NCI-H128 (cell line): ENCODE results near the gene SPTY2D1.
"Not testable (repeated sequence)": the region's sequence is repeated elsewhere in the genome, so short reads cannot be mapped to it uniquely, and the experiment has no call there.

ENCODE experiments used
- DNase-seq: peaks from one replicate; lab custom pipeline; 2025; ENCODE audit not compliant: unreplicated experiment; lab: John Stamatoyannopoulos, UW

SPTY2D1 gene, protein sequence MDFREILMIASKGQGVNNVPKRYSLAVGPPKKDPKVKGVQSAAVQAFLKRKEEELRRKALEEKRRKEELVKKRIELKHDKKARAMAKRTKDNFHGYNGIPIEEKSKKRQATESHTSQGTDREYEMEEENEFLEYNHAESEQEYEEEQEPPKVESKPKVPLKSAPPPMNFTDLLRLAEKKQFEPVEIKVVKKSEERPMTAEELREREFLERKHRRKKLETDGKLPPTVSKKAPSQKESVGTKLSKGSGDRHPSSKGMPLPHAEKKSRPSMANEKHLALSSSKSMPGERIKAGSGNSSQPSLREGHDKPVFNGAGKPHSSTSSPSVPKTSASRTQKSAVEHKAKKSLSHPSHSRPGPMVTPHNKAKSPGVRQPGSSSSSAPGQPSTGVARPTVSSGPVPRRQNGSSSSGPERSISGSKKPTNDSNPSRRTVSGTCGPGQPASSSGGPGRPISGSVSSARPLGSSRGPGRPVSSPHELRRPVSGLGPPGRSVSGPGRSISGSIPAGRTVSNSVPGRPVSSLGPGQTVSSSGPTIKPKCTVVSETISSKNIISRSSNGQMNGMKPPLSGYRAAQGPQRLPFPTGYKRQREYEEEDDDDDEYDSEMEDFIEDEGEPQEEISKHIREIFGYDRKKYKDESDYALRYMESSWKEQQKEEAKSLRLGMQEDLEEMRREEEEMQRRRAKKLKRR

DNA sequence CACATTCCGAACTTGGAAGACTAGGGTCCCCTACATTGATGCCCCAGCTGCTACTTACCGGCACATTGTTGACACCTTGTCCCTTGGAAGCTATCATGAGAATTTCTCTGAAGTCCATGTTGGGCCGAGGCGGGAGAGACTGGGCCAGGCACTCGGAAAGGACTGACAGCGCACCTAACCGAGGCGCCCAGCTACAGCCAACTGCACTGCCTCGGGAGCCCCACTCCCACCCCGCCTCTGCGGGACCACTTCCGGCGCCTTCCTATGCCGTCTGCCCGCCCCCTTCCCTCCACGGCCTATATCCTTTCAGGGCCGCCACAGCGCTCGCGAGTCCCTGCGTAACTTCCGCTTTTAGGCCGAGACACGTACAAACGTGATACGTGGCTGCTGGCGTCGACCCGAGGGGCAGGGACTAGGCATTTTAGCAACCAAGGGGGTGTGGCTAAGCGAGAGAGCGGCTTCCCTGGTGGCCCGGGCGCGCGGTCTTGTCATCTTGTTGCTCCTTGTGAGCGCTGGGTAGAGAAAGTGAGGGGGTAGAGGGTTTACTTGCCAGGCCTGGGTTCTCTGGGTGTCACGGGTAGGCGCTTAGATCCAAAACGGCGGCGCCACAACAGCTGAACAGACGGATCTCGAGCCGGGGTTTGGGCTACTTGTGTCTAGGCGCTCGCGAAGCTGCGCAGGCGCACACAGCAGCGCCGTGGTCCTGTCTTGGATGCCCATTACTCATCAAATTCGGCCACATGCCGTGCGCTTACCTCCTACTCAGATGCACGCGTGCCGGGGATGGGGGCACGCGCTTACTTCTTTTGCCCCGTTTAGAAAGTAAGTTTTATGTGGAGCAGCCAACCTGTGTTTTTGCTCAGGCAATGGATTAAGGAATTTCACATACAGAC lies at the start of gene SPTY2D1:
TSS of gene SPTY2D1 (minus strand) at position 203 of the 893 bp plus-strand sequence. CDS start at position 118, 85 bp downstream.
- peak; percentile 95 for DNase-seq

GRCh38 chr11:18682466-18682865 lies 48.3 kb upstream of the SPTY2D1 start:
- no peak for DNase-seq

GRCh38 chr11:18681949-18682348 lies 47.8 kb upstream of the SPTY2D1 start:
- DNase-seq = not testable (repeated sequence)

DNA sequence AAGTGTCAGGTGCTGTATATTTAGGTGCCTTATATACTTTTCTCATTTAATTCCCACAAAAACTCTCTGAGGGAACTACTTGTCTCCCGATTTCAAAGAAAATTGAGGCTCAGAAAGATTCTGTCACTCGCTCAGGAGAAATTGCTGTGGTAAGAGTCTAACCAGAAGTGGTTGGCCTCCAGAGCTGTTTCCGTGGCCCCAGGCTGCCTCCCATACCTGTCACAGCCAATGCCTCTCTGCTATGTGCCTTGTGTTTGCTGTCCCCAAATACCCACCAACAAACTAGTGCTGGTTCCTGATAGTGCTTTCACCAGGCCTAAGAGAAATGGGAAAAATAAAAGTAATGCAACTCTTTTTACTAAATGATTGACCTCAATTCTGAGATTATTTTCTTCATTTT lies 43.4 kb upstream of the SPTY2D1 start:
- no peak for DNase-seq

DNA sequence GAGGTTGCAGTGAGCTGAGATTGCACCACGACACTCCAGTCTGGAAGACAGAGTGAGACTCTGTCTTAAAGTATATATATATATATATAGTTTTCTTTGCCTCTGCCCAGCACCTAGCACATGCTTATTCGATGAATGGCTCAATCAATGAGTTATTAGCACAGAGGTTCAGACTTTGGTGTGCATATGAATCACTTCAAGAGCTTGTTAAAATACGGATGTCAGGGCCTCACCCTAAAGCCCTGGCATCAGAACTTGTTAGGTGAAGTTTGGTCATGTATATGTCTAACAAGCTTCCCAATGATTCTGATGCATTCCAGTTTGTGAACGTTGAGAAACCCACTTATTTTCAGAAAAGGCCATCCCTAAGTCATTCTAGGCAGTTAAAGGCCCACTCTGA lies 42.7 kb upstream of the SPTY2D1 start:
- no peak for DNase-seq

DNA sequence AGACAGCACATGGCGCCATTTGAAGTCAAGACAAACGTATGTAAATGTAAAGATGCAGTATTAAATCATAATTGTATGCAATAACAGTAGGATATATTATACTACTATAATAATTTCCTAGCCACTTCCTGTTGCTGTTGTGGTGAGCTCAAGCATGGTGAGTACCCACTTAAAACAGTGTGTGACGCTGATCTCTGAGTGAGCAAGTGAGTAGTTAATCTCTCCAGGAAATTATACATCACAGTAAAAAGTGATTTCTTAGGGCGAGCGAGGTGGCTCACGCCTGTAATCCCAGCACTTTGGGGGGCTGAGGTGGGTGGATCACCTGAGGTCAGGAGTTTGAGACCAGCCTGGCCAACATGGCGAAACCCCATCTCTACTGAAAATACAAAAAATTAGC lies 38.1 kb upstream of the SPTY2D1 start:
- DNase-seq = not testable (repeated sequence)

- DNase-seq = no peak
These were observed 37.1 kb upstream of the SPTY2D1 start for GRCh38 chr11:18671246-18671645.

DNA sequence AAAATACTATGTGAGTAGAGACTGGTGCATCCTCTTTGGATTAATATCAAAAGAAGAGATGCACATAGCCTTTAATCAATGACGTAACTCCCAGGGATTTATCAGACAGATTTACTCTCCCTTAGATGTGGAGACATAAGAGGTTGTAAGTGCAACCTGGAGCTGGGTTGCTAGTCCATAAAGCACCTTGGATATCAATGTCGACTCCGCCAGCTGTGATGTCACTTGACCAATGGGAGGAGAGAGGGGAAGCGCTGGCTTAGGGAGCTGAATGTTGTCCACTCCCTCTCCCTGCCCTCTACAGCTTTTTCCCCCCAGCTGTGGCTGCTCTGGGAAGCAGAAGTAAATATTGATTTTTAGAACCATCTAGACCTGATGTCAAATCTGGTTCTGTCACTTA lies 35.6 kb upstream of the SPTY2D1 start:
- no peak for DNase-seq

DNA sequence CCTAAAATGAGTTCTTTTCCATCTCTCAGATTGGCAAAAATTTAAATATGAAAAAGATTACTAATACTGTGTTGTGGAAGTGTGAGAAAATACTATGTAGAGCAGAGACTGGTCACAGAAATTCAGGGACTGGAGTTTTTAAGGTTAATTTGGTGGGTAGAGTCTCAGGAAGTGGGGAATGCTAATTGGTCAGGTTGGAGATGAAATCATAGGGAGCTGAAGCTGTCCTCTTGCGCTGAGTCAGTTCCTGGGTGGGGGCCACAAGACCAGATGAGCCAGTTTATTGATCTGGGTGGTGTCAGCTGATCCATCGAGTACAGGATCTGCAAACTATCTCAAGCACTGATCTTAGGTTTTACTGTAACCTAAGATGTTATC lies 35.1 kb upstream of the SPTY2D1 start:
- DNase-seq = no peak

GRCh38 chr11:18668131-18668530 lies 34.0 kb upstream of the SPTY2D1 start:
- DNase-seq = no peak

DNA sequence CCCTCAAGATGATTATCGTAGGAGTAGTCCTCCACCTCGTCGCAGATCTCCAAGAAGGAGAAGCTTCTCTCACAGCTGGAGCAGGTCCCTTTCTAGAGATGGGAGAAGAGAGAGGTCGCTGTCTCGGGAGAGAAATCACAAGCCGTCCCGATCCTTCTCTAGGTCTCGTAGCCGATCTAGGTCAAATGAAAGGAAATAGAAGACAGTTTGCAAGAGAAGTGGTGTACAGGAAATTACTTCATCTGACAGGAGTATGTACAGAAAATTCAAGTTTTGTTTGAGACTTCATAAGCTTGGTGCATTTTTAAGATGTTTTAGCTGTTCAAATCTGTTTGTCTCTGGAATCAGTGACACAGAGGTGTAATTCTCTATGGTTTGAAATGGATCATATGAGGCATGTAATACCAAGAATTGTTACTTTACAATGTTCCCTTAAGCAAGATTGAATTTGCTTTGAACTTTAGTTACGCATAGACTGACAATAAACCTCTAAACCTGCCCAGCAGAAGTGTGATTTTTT lies 31.3 kb upstream of the SPTY2D1 start:
- not testable (repeated sequence) for DNase-seq

GRCh38 chr11:18657673-18658072 lies 23.5 kb upstream of the SPTY2D1 start:
- DNase-seq = no peak

DNA sequence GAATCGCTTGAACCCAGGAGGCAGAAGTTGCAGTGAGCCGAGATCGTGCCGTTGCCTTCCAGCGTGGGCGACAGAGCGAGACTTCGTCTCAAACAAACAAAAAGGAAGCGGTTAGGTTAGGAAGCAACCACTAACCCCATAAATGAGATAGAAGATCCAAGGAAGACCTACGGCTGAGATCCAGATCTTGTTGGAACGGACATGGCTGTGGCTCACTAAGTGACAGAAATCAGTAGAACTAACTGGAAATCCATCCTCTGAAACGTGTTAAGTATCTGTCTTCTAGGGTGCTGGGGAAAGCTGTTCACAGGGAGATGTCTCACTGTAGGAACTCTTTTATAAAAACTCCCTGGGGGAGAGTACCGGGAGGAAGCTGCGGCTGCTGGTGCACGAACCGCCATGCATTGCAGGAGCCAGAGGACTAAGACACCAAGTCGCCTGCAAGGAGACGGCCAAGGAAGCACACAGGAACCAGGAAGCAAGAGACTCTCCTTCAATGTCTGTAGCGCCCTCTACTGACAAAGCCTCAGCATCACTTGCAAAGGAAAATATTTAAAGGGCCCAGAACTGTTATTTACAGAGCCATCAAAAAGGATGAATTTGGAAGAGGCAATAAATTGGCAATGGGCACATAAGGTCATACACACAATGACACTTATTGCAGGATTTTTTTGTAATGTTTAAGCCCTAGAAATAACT lies 16.9 kb upstream of the SPTY2D1 start:
- no peak for DNase-seq

DNA sequence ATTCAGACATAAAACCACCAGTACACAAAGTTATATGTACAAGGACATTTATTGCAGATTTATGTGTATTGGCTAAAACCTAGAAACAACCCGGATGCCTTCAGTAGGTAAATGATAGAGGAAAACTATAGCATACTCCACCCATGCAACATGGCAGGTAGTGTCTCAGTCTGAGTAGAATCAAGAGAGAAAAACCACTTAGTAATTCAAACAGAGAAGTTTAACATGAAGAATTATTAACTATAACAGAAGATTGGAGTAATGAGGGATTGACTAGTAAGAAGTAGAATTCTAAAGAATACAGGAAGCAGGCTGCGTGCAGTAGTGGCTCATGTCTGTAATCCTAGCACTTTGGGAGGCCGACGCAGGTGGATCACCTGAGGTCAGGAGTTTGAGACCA lies 16.2 kb upstream of the SPTY2D1 start:
- no peak for DNase-seq

DNA sequence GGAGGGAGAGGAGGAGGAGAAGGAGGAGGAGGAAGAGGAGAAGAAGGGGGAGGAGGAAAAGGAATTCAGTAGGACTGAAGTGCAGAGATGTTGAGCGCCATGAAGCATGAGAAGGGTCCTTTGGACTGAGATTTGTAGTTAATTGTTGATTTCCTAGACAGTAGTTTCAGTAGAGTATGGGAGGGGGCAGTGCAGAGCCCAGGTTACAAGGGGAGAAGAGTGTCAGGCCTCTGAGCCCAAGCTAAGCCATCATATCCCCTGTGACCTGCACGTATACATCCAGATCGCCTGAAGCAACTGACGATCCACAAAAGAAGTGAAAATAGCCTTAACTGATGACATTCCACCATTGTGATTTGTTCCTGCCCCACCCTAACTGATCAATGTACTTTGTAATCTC lies 8.9 kb upstream of the SPTY2D1 start:
- DNase-seq = not testable (repeated sequence)

GRCh38 chr11:18641677-18642076 lies 7.5 kb upstream of the SPTY2D1 start:
- no peak for DNase-seq

DNA sequence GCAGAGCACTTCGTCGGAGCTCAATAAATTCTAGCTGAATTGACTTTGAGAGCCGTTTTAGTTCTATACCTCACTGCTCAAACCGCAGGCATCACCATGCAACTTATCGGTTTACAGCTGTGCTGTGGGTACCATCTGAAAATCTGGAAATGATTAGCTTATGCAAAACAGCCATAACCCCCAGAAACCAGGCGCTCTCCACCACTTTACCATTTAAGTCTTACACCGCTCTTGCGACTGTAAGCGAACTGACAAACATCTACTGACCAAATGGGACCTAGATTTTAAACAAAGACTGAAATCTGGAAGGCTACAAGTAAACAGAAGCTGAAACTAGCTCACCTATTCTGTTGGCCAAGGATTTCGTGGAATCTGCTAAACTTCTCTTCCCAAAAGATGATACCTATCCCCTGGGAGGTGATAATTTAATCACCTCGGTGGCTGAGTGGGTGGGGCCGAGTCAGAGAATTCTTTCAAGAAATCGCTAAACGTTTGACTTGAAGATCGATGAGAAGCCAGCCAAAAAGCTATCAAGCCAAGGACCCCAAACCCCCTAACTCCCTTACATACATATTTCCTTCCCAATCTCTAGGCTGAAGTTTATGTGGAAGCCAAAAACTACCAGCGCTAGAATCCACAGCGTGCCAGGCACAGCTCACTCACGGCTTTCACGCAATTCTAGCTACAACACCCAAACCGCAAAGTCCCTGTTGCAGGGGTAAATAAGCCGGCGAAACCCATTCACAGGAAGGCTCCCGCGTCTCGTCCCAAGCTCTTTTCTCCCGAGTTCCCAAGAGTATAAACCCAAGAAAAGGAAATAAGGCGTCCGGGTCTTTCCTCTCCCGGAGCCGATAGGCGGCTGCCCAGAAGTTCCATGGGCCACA lies 644 bp downstream of the SPTY2D1 start:
- DNase-seq = no peak

DNA sequence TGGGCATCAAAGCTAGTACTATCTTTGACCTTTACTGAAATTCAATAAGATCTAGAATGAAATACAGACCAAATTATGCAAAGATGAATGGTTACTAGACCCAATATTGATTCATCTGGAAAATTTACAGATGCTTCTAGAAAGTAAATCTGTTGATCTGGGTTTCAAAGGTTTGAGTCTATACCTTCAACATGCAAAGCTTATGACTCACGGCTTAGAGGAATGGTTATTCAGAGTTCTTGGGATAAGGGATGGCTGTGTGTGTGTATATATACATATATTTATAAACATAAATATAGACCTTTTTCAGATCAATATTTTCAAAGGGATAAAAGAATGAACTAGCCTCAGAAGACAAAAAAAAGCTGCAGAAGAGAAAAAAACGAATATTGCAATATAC lies 1.3 kb downstream of the SPTY2D1 start:
- no peak for DNase-seq

DNA sequence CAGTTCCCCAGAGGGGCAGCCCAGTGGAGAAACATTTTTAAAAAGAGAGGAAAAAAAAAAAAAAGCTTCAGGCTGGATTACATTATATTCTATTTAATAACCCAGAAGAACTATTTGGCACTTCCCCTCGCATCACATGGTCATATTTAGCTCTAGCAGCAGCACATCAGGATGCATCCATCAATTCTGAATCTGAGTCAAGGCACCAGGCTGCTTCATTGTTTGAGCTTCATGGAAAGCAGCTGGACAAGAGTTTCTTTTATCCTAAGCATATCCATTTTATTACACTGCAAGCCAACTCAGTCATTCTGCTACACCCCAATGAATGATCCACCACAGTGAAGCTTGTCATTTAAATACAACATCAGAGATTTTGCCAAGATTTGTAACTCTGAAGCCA lies 10.0 kb downstream of the SPTY2D1 start:
- no peak for DNase-seq

DNA sequence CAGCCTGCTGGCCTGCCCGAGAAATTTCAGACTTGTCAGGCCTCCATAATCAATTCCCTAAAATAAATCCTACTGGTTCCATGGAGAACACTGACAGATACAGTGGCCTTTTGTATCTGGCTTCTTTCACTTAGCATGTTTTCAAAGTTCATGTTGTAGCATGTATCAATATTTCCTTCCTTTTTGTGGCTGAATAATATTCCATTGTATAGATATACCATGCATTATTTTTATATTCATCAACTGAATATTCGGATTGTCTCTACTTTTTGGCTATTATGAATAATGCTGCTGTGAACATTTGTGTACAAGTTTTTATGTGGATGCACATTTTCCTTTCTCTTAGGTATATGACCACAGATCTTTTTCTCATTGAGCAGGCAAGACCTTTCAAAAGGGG lies 10.4 kb downstream of the SPTY2D1 start:
- no peak for DNase-seq
